H1 (cell line): Measurements from ENCODE around the gene BAZ1B. TPM values are rescaled to one million over a fixed set of nuclear protein-coding genes. Genes with fewer than 3 reads are reported as not detected.

Experiments
- CTCF ChIA-PET: fragments of 300-600 bp; sonication (Branson Sonifier 250); formaldehyde crosslinking; loops from one replicate; lab custom pipeline; 2021; ENCODE audit not compliant: partially characterized antibody; lab: Charles Lee
- POLR2A ChIA-PET: fragments of 300-600 bp; sonication (Branson Sonifier 250); formaldehyde crosslinking; loops from one replicate; lab custom pipeline; 2021; ENCODE audit warnings: inconsistent platforms; ENCODE audit not compliant: partially characterized antibody; lab: Charles Lee
- DNase-seq, 2 experiments: peaks; one replicate each; pipeline versions ENCODE4 v3.0.0 to v3.0.0-alpha.2; 2010 to 2022; ENCODE audit warnings: low spot score in 2 of 2, low read depth in 1 of 2, mixed read lengths in 1 of 2
- FAIRE-seq: peaks from 2 replicates; lab custom pipeline; 2011; peaks lifted over from hg19 to GRCh38; lab: Jason Lieb, UNC
- H2AFZ ChIP-seq: 2 replicates; pipeline ENCODE4 v1.8.1; 2012; ENCODE audit warnings: low read length, inconsistent platforms
- H2AK5ac ChIP-seq: 2 replicates; pipeline ENCODE4 v1.6.1; 2013; ENCODE audit warnings: low read depth, low read length
- H2BK120ac ChIP-seq: replicated peaks from 2 replicates; pipeline ENCODE3; 2013; ENCODE audit warnings: low read depth, low read length, inconsistent platforms
- H2BK12ac ChIP-seq: 2 replicates; pipeline ENCODE4 v1.6.1; 2013; ENCODE audit warnings: low read depth, low read length
- H2BK15ac ChIP-seq: 2 replicates; pipeline ENCODE4 v1.6.1; 2013; ENCODE audit warnings: low read length
- H2BK20ac ChIP-seq: 2 replicates; pipeline ENCODE4 v1.6.1; 2013; ENCODE audit warnings: low read length
- H2BK5ac ChIP-seq: 2 replicates; pipeline ENCODE4 v1.6.1; 2013; ENCODE audit warnings: low read depth, low read length
- H3K14ac ChIP-seq: 2 replicates; pipeline ENCODE4 v1.6.1; 2013; ENCODE audit warnings: inconsistent platforms; ENCODE audit not compliant: insufficient read length
- H3K18ac ChIP-seq: 2 replicates; pipeline ENCODE4 v1.6.1; 2013; ENCODE audit warnings: low read length; ENCODE audit errors: extremely low read depth
- H3K23ac ChIP-seq: 2 replicates; pipeline ENCODE4 v1.6.1; 2013; ENCODE audit warnings: inconsistent platforms; ENCODE audit not compliant: insufficient read length
- H3K23me2 ChIP-seq: 2 replicates; pipeline ENCODE4 v1.6.1; 2013; ENCODE audit warnings: low read depth, low read length
- H3K27ac ChIP-seq: 2 replicates; pipeline ENCODE4 v1.6.1; 2011; ENCODE audit warnings: low read depth, low read length, inconsistent platforms
- H3K27me3 ChIP-seq, 4 experiments: replicated peaks in 1 of 4; 1 replicate in 1 of 4; 2 replicates in 3 of 4; pipeline versions ENCODE4 v1.6.1 to v1.8.1; 2011 to 2013; ENCODE audit warnings: low read length in 3 of 4, mild to moderate bottlenecking in 3 of 4, inconsistent platforms in 2 of 4, mixed read lengths in 2 of 4, moderate library complexity in 1 of 4; ENCODE audit not compliant: control insufficient read depth in 3 of 4, insufficient read depth in 3 of 4; ENCODE audit errors: extremely low read depth in 1 of 4
- H3K36me3 ChIP-seq, 4 experiments: 2 replicates each; pipeline versions ENCODE4 v1.6.1 to v1.8.1; 2011 to 2013; ENCODE audit warnings: mild to moderate bottlenecking in 4 of 4, low read length in 3 of 4, moderate library complexity in 2 of 4, control low read depth in 1 of 4, inconsistent platforms in 1 of 4; ENCODE audit not compliant: insufficient read depth in 4 of 4, control insufficient read depth in 2 of 4
- H3K4ac ChIP-seq: replicated peaks from 2 replicates; pipeline ENCODE3; 2013; ENCODE audit warnings: low read length, low read depth, mixed read lengths, inconsistent platforms; ENCODE audit not compliant: insufficient read length
- H3K4me1 ChIP-seq, 4 experiments: replicated peaks in 1 of 4; 1 replicate in 1 of 4; 2 replicates in 3 of 4; pipeline versions ENCODE4 v1.6.1 to v1.8.1; 2011 to 2013; ENCODE audit warnings: low read length in 3 of 4, inconsistent platforms in 2 of 4, mixed read lengths in 1 of 4; ENCODE audit not compliant: insufficient read depth in 4 of 4, control insufficient read depth in 3 of 4
- H3K4me2 ChIP-seq, 2 experiments: 2 replicates each; pipeline versions ENCODE4 v1.6.1 to v1.8.1; 2011 to 2013; ENCODE audit warnings: low read depth in 2 of 2, low read length in 2 of 2, control low read depth in 1 of 2, inconsistent platforms in 1 of 2, mild to moderate bottlenecking in 1 of 2; ENCODE audit not compliant: insufficient read depth in 1 of 2
- H3K4me3 ChIP-seq, 4 experiments: fragments of 200-600, 300-600 bp in 1 of 4; sonication (generic), shearing (Covaris generic), sonication (Bioruptor Twin) in 1 of 4; 2 replicates each; pipeline versions ENCODE4 v1.5.1 to v1.8.1; 2011 to 2016; ENCODE audit warnings: low read length in 4 of 4, low read depth in 3 of 4, control low read depth in 2 of 4, inconsistent platforms in 2 of 4, mild to moderate bottlenecking in 2 of 4, mixed read lengths in 1 of 4, moderate library complexity in 1 of 4; ENCODE audit not compliant: insufficient read depth in 2 of 4; ENCODE audit errors: extremely low read depth in 1 of 4
- H3K56ac ChIP-seq: replicated peaks from 2 replicates; pipeline ENCODE3; 2013; ENCODE audit warnings: low read depth, mild to moderate bottlenecking, mixed read lengths, low read length, inconsistent platforms; ENCODE audit not compliant: insufficient read length
- H3K79me1 ChIP-seq: 2 replicates; pipeline ENCODE4 v1.6.1; 2013; ENCODE audit warnings: low read depth, low read length, control low read depth
- H3K79me2 ChIP-seq, 2 experiments: 2 replicates each; pipeline versions ENCODE4 v1.6.1 to v1.8.1; 2012 to 2013; ENCODE audit warnings: low read length in 2 of 2, mild to moderate bottlenecking in 2 of 2, inconsistent platforms in 1 of 2; ENCODE audit not compliant: insufficient read depth in 2 of 2, control insufficient read depth in 1 of 2
- H3K9ac ChIP-seq, 4 experiments: replicated peaks in 1 of 4; 1 replicate in 1 of 4; 2 replicates in 3 of 4; pipeline versions ENCODE4 v1.6.1 to v1.8.1; 2011 to 2013; ENCODE audit warnings: low read depth in 3 of 4, low read length in 3 of 4, control low read depth in 2 of 4, mild to moderate bottlenecking in 2 of 4, moderate library complexity in 2 of 4, inconsistent platforms in 1 of 4; ENCODE audit errors: extremely low read depth in 1 of 4
- H3K9me3 ChIP-seq, 2 experiments: 2 replicates each; pipeline versions ENCODE4 v1.6.1 to v1.8.1; 2012 to 2013; ENCODE audit warnings: mild to moderate bottlenecking in 2 of 2, moderate library complexity in 2 of 2, control low read depth in 1 of 2, inconsistent platforms in 1 of 2, low read depth in 1 of 2, low read length in 1 of 2, mixed read lengths in 1 of 2; ENCODE audit not compliant: insufficient read depth in 2 of 2
- H4K20me1 ChIP-seq, 2 experiments: replicated peaks in 1 of 2; 2 replicates each; pipeline versions ENCODE3 to v1.8.1; 2011 to 2013; ENCODE audit warnings: inconsistent platforms in 2 of 2, low read length in 2 of 2, mild to moderate bottlenecking in 1 of 2; ENCODE audit not compliant: insufficient read depth in 2 of 2, control insufficient read depth in 1 of 2
- H4K5ac ChIP-seq: 2 replicates; pipeline ENCODE4 v1.6.1; 2013; ENCODE audit warnings: low read length, low read depth, mixed read lengths, inconsistent platforms; ENCODE audit not compliant: insufficient read length
- H4K8ac ChIP-seq: 2 replicates; pipeline ENCODE4 v1.8.0; 2013; ENCODE audit warnings: mild to moderate bottlenecking, moderate library complexity, low read length, inconsistent platforms; ENCODE audit not compliant: insufficient read depth; ENCODE audit errors: extremely low read depth
- H4K91ac ChIP-seq: replicated peaks from 2 replicates; pipeline ENCODE3; 2013; ENCODE audit warnings: low read length, mixed read lengths, inconsistent platforms; ENCODE audit not compliant: insufficient read length
- CHD1 ChIP-seq: IDR thresholded peaks from 2 replicates; pipeline ENCODE4 v1.6.1; 2012; ENCODE audit warnings: low read depth, low read length, improper control_type of control experiment
- CHD2 ChIP-seq: IDR thresholded peaks from 2 replicates; pipeline ENCODE4 v1.6.1; 2012; ENCODE audit warnings: low read length, improper control_type of control experiment
- KDM4A ChIP-seq: IDR thresholded peaks from one replicate; pipeline ENCODE4 v1.7.1; 2012; ENCODE audit warnings: low read depth, mild to moderate bottlenecking, moderate library complexity, low read length, inconsistent platforms; ENCODE audit not compliant: severe bottlenecking
- SP4 ChIP-seq: IDR thresholded peaks from 2 replicates; pipeline ENCODE4 v1.6.1; 2012; ENCODE audit warnings: low read length, inconsistent platforms
- WGBS, 2 experiments: shearing (Covaris generic) in 1 of 2; methylation state at CpG; one replicate each; pipeline versions ENCODE4 v1.1.6 to v1.1.7; 2013 to 2015; ENCODE audit warnings: low lambda C conversion rate in 2 of 2, mixed read lengths in 2 of 2, inconsistent platforms in 1 of 2, low coverage in 1 of 2, missing lambda C conversion rate in 1 of 2; ENCODE audit not compliant: insufficient replicate concordance in 2 of 2, insufficient coverage in 1 of 2, insufficient read length in 1 of 2; ENCODE audit errors: extremely low coverage in 1 of 2, missing lambda C conversion rate in 1 of 2; 5-methylcytosine and 5-hydroxymethylcytosine counted together
- polyA plus RNA-seq, 7 experiments: library from polyadenylated mRNA; depleted of rRNA in 3 of 7; stranded (reverse) in 5 of 7; unstranded in 2 of 7; fragments of >200 nt in 5 of 7; fragments of 200-250 nt in 2 of 7; gene quantifications; 1 replicate in 5 of 7; 2 replicates in 1 of 7; 4 replicates in 1 of 7; pipeline versions ENCODE4 v1.2.1 to v1.2.3, GENCODE V29; 2011 to 2013; ENCODE audit warnings: missing spikeins in 2 of 7, mixed read lengths in 2 of 7
- total RNA-seq: library from RNA; stranded (reverse); fragmentation: NEBNext Ultra II Directional; extraction: Animal tissue kit (Norgen Biotek cat#: 25700); gene quantifications from 2 replicates; pipeline ENCODE4 v1.2.1, GENCODE V29; 2021

BAZ1B gene
- total and polyA plus RNA-seq, 2 of the 8 experiments (the other 6 are each of a cell fraction or from before 2014, with no cell fraction given), result 21.0 to 86.8 TPM

GRCh38 chr7:73432676-73433075 is 89.4 kb downstream of the BAZ1B start:
- H3K4me3 ChIP-seq, result no peak overlapping the region
- CTCF ChIA-PET, result interaction anchor here (0.7 to 2.1 kb wide), 4 partner anchors 19 to 111 kb away, joined by 3 to 11 read pairs (median 7); no protein-coding TSS in a partner anchor
- no peak overlapping the region for H2BK12ac ChIP-seq
- no peak for FAIRE-seq
- no peak overlapping the region for H4K91ac ChIP-seq
- no peak overlapping the region for H3K23ac ChIP-seq
- no peak overlapping the region for H2BK120ac ChIP-seq
- H3K36me3 ChIP-seq, result no peaks in the 10 kb centered on the region
- H2BK20ac ChIP-seq, result no peak overlapping the region
- TF ChIP-seq SP4 (no peak), CHD1 (no peak), KDM4A (no peak), CHD2 (no peak)
- TF ChIP-seq, all 59 proteins: peak for 0
- peaks cover 9 to 20% (median 18%) of the 10 kb centered on the region in 4 experiments for H3K27me3 ChIP-seq
- WGBS, 2 experiments, result 89% methylated on average over 11 of the region's 11 CpGs; no CpG with 5 or more reads in 1 of the 2 experiments
- H3K14ac ChIP-seq, result no peak overlapping the region
- H3K4me2 ChIP-seq, result no peak overlapping the region; a peak in 1 of 4 replicates
- H3K9ac ChIP-seq, result no peak overlapping the region
- peaks cover 10% of the 10 kb centered on the region; the same call in 1 of the 2 replicates for H3K23me2 ChIP-seq
- peaks cover 2 to 11% of the 10 kb centered on the region in 2 experiments for H4K20me1 ChIP-seq
- no peaks in the 10 kb centered on the region for H3K79me1 ChIP-seq
- H3K4ac ChIP-seq, result no peak overlapping the region
- H3K27ac ChIP-seq, result no peak overlapping the region
- no peak for DNase-seq
- POLR2A ChIA-PET, result interaction anchor here (1.0 to 1.7 kb wide), 3 partner anchors 8 to 90 kb away, joined by 4 to 5 read pairs (median 5); partner anchors contain the start of gene BAZ1B
- no peak overlapping the region for H4K8ac ChIP-seq
- H2AK5ac ChIP-seq, result no peak overlapping the region
- no peak overlapping the region for H2AFZ ChIP-seq
- no peak overlapping the region for H3K56ac ChIP-seq
- peaks cover 0 to 12% of the 10 kb centered on the region in 2 experiments; a peak in 2 of 4 replicates for H3K9me3 ChIP-seq
- H4K5ac ChIP-seq, result no peak overlapping the region
- peaks cover 0 to 18% (median 13%) of the 10 kb centered on the region in 4 experiments; a peak in 6 of 7 replicates for H3K4me1 ChIP-seq
- H2BK5ac ChIP-seq, result no peak overlapping the region
- H3K79me2 ChIP-seq, result no peaks in the 10 kb centered on the region
- no peak overlapping the region; the same call in 1 of the 2 replicates for H2BK15ac ChIP-seq
- no peak overlapping the region for H3K18ac ChIP-seq
